OCI-LY3 (cell line): Measurements from ENCODE around the gene DNM3.

Experiments
- H2AFZ ChIP-seq: fragments of 200-600, 300-600 bp; shearing (Covaris generic); 2 replicates; pipeline ENCODE4 v1.6.0; 2014; ENCODE audit warnings: antibody characterized with exemption, low read depth, low read length
- H3K27ac ChIP-seq: fragments of 200-600, 300-600 bp; sonication (generic); 2 replicates; pipeline ENCODE4 v1.5.1; 2014; ENCODE audit warnings: mild to moderate bottlenecking, low read length, moderate library complexity, mixed read lengths
- H3K27me3 ChIP-seq: fragments of 200-600, 300-600 bp; sonication (generic); 2 replicates; pipeline ENCODE4 v1.6.1; 2014; ENCODE audit warnings: low read depth, low read length, mixed read lengths
- H3K36me3 ChIP-seq: fragments of 200-600, 300-600 bp; sonication (generic); replicated peaks from 2 replicates; pipeline ENCODE3; 2014; ENCODE audit warnings: low read depth, low read length, mixed read lengths
- H3K4me1 ChIP-seq: fragments of 300-600, 200-600 bp; sonication (generic); 2 replicates; pipeline ENCODE4 v1.6.1; 2014; ENCODE audit warnings: low read length, mixed read lengths
- H3K4me2 ChIP-seq: fragments of 200-600, 300-600 bp; sonication (generic); 2 replicates; pipeline ENCODE4 v1.6.1; 2014; ENCODE audit warnings: low read length, mixed read lengths
- H3K4me3 ChIP-seq: fragments of 300-600, 200-600 bp; sonication (generic); 2 replicates; pipeline ENCODE4 v1.5.1; 2014; ENCODE audit warnings: antibody characterized with exemption, mild to moderate bottlenecking, low read length, moderate library complexity
- H3K79me2 ChIP-seq: fragments of 300-600, 200-600 bp; shearing (Covaris generic); 2 replicates; pipeline ENCODE4 v1.6.1; 2014; ENCODE audit warnings: mild to moderate bottlenecking, low read length, mixed read lengths
- H3K9ac ChIP-seq: fragments of 300-600, 200-600 bp; shearing (Covaris generic); 2 replicates; pipeline ENCODE4 v1.6.0; 2014; ENCODE audit warnings: mild to moderate bottlenecking, low read length, moderate library complexity
- H3K9me3 ChIP-seq: fragments of 200-600, 300-600 bp; shearing (Covaris generic); 2 replicates; pipeline ENCODE4 v1.6.1; 2014; ENCODE audit warnings: low read length, mixed read lengths; ENCODE audit not compliant: insufficient read depth
- H4K20me1 ChIP-seq: fragments of 200-600, 300-600 bp; sonication (generic); 2 replicates; pipeline ENCODE4 v1.6.1; 2016; ENCODE audit warnings: low read length, mixed read lengths; ENCODE audit not compliant: insufficient read depth
- EZH2phosphoT487 ChIP-seq: fragments of 200-600 bp; shearing (Covaris generic); IDR thresholded peaks from 2 replicates; pipeline ENCODE4 v1.6.1; 2018; ENCODE audit warnings: antibody characterized with exemption, mixed run types, low read depth
- TF ChIP-seq, protein P1 (sequence below): fragments of 200-600, 300-600 bp; sonication (generic); IDR thresholded peaks from 2 replicates; pipeline ENCODE4 v1.5.1; 2014; ENCODE audit warnings: antibody characterized with exemption, low read length, low read depth

Gene DNM3

DNA sequence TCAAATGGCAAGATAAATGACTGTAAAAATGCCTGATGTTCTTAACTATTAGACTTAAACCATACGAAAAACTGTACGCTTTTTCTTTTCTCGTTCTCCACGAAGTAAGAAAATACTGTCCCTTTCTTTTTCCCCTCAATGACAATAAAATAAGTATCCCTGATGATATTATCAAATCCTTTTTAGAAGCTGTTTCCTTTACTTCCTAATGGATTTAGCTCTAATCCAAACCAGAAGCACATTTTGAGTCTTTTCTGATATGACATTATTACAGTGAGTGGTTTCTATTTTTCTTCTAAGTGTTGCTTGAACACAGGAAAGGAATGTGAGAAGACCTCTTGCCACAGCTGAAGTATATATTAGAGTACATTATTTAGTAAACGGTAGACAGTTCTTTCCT is 32.4 kb downstream of the DNM3 start:
- H3K9ac ChIP-seq, result no peak overlapping the region
- H3K9me3 ChIP-seq, result no peaks in the 10 kb centered on the region
- H3K27me3 ChIP-seq, result peaks cover 17% of the 10 kb centered on the region; the same call in 1 of the 2 replicates
- H3K4me2 ChIP-seq, result no peak overlapping the region
- H3K36me3 ChIP-seq, result no peaks in the 10 kb centered on the region
- H2AFZ ChIP-seq, result no peak overlapping the region
- TF ChIP-seq EZH2phosphoT487, result no peak
- no peak overlapping the region for H3K4me3 ChIP-seq
- no peaks in the 10 kb centered on the region for H3K4me1 ChIP-seq
- H3K79me2 ChIP-seq, result no peaks in the 10 kb centered on the region
- no peaks in the 10 kb centered on the region for H4K20me1 ChIP-seq
- no peak overlapping the region for H3K27ac ChIP-seq

DNA sequence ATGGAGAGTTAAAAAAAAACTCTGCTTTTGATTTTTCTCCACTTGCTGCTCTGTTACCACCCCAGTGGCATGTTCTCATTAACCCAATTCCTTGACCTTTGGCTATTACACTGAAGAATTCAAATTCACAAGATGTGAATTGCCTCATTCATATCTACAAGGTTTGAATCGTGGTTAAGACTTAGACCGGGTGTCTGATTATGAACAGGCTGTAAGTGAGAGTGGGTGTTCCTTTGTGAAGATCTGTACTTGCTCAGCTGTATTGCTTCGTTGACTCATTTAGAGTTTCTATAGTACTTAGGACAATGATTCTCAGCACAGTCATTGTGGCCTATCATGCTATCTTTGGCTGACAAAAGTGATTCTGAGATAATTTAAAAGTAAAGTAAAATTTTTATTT is 36.4 kb downstream of the DNM3 start:
- H3K27ac ChIP-seq, result no peak overlapping the region
- H3K9me3 ChIP-seq, result no peaks in the 10 kb centered on the region
- H3K4me2 ChIP-seq, result no peak overlapping the region
- H3K4me1 ChIP-seq, result no peaks in the 10 kb centered on the region
- no peak overlapping the region for H2AFZ ChIP-seq
- H3K4me3 ChIP-seq, result no peak overlapping the region
- H4K20me1 ChIP-seq, result no peaks in the 10 kb centered on the region
- no peaks in the 10 kb centered on the region for H3K79me2 ChIP-seq
- H3K9ac ChIP-seq, result no peak overlapping the region
- H3K36me3 ChIP-seq, result no peaks in the 10 kb centered on the region
- H3K27me3 ChIP-seq, result peaks cover 9% of the 10 kb centered on the region; the same call in 1 of the 2 replicates
- no peak for TF ChIP-seq EZH2phosphoT487
- TF ChIP-seq, protein P1, sequence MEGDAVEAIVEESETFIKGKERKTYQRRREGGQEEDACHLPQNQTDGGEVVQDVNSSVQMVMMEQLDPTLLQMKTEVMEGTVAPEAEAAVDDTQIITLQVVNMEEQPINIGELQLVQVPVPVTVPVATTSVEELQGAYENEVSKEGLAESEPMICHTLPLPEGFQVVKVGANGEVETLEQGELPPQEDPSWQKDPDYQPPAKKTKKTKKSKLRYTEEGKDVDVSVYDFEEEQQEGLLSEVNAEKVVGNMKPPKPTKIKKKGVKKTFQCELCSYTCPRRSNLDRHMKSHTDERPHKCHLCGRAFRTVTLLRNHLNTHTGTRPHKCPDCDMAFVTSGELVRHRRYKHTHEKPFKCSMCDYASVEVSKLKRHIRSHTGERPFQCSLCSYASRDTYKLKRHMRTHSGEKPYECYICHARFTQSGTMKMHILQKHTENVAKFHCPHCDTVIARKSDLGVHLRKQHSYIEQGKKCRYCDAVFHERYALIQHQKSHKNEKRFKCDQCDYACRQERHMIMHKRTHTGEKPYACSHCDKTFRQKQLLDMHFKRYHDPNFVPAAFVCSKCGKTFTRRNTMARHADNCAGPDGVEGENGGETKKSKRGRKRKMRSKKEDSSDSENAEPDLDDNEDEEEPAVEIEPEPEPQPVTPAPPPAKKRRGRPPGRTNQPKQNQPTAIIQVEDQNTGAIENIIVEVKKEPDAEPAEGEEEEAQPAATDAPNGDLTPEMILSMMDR, result no peak

DNA sequence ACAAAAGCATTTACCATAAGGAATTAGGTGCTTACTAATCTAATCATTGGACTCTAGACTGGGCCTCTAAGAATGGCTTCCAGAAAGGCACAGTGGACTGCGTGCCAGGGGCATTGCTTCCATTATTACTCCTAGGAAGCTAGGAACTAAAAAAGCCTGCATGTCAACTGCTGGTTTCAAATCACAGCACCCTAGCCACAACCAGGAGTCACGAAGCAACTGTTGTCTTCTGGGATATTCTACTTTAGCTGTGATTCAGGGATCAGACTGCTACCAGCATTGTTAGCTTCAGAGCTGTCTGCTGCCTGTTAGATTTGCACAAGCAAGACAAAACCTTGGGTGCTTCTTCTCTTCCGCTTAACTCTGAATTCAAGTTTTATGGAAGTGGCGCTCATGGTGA is 38.3 kb downstream of the DNM3 start:
- H2AFZ ChIP-seq, result no peak overlapping the region
- H3K79me2 ChIP-seq, result no peaks in the 10 kb centered on the region
- H3K27ac ChIP-seq, result no peak overlapping the region
- TF ChIP-seq, protein P1, result no peak
- TF ChIP-seq EZH2phosphoT487, result no peak
- H3K9me3 ChIP-seq, result no peaks in the 10 kb centered on the region
- H3K27me3 ChIP-seq, result no peaks in the 10 kb centered on the region
- peaks cover 6% of the 10 kb centered on the region; the same call in 1 of the 2 replicates for H3K4me1 ChIP-seq
- no peaks in the 10 kb centered on the region for H3K36me3 ChIP-seq
- no peaks in the 10 kb centered on the region for H4K20me1 ChIP-seq
- H3K4me3 ChIP-seq, result no peak overlapping the region
- no peak overlapping the region for H3K4me2 ChIP-seq
- no peak overlapping the region for H3K9ac ChIP-seq

DNA sequence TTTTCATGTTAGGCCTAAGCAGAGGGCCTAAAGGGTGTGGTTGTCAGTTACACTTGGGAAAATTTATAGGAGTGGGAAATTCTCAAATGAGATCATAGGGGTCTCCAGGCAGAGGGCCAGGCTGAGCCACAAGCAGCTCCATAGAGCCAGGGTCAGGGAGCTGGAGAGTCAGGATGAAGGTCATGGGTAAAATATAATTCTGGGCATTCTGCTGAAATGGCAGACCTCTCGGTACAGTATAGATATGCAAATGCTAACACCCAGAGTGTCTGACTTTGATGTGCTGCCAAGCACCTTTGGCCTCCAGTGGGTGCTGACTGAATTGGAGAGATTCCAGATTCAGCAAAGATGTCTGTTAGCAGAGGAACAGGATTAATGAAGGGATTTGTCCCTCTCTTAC is 40.1 kb downstream of the DNM3 start:
- Histone ChIP-seq H3K4me2 (no peak overlapping the region), H3K27ac (no peak overlapping the region), H2AFZ (no peak overlapping the region), H3K36me3 (no peaks in the 10 kb centered on the region), H3K9me3 (no peaks in the 10 kb centered on the region), H3K79me2 (no peaks in the 10 kb centered on the region), H3K4me1 (peaks cover 6% of the 10 kb centered on the region; the same call in 1 of the 2 replicates), H3K9ac (no peak overlapping the region), H3K4me3 (no peak overlapping the region), H4K20me1 (no peaks in the 10 kb centered on the region), H3K27me3 (no peaks in the 10 kb centered on the region)
- TF ChIP-seq EZH2phosphoT487, result no peak
- TF ChIP-seq, protein P1, result no peak

DNA sequence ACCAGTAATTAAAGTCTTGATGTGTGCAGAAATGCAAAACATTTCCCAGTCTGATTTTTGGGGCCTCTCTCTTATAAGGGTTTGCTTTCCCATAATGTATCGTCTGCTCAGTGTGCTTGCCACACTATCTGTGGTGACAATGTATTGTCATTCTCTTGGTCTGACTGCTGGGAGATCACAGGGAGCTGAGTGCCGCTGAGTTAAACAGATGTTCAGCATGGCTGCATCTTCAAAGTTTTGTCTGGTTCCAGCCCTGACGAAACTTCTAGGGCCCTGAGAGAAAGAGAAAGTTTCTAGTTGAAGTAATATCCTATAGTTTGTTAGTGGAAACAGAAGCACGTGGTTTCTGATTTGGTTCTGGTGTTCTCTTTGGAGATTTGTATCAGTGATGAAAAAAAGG is 42.6 kb downstream of the DNM3 start:
- no peak overlapping the region for H3K4me2 ChIP-seq
- no peaks in the 10 kb centered on the region for H3K9me3 ChIP-seq
- H3K27me3 ChIP-seq, result no peaks in the 10 kb centered on the region
- H2AFZ ChIP-seq, result no peak overlapping the region
- no peaks in the 10 kb centered on the region for H3K79me2 ChIP-seq
- peaks cover 6% of the 10 kb centered on the region; the same call in 1 of the 2 replicates for H3K4me1 ChIP-seq
- H3K4me3 ChIP-seq, result no peak overlapping the region
- H3K9ac ChIP-seq, result no peak overlapping the region
- no peaks in the 10 kb centered on the region for H4K20me1 ChIP-seq
- no peak overlapping the region for H3K27ac ChIP-seq
- H3K36me3 ChIP-seq, result no peaks in the 10 kb centered on the region
- TF ChIP-seq, protein P1, result no peak
- no peak for TF ChIP-seq EZH2phosphoT487
